GM21717 (cell line): Measurements from ENCODE around the gene CNTNAP2.
"Not testable (repeated sequence)": the region's sequence is repeated elsewhere in the genome, so short reads cannot be mapped to it uniquely, and the experiment has no call there.

ENCODE experiments used
- ATAC-seq: cut with Tn5 transposase; IDR thresholded peaks from one replicate; pipeline ENCODE4 v1.9.1; 2021; ENCODE audit warnings: mild to moderate bottlenecking, moderate library complexity; ENCODE audit not compliant: unreplicated experiment

CNTNAP2 gene

GRCh38 chr7:148434887-148435286 is 2318.3 kb downstream of the CNTNAP2 start:
- ATAC-seq: no peak

GRCh38 chr7:148435715-148436114 is 2319.1 kb downstream of the CNTNAP2 start:
- no peak for ATAC-seq

- no peak for ATAC-seq
Measured at GRCh38 chr7:148436135-148436534, 2319.5 kb downstream of the CNTNAP2 start.

GRCh38 chr7:148436571-148436970 is 2320.0 kb downstream of the CNTNAP2 start:
- no peak for ATAC-seq

- no peak for ATAC-seq
Measured at GRCh38 chr7:148437043-148437442, 2320.4 kb downstream of the CNTNAP2 start.

- no peak for ATAC-seq
Measured at GRCh38 chr7:148442141-148442655, 2325.6 kb downstream of the CNTNAP2 start.

- no peak for ATAC-seq
Measured at GRCh38 chr7:148442933-148443332, 2326.3 kb downstream of the CNTNAP2 start.

- ATAC-seq: no peak
Measured at GRCh38 chr7:148445260-148446044, 2328.9 kb downstream of the CNTNAP2 start.

- peak; percentile 91 for ATAC-seq
Measured at GRCh38 chr7:148447221-148447849, 2330.7 kb downstream of the CNTNAP2 start.

- ATAC-seq: not testable (repeated sequence)
Measured at GRCh38 chr7:148451526-148451925, 2334.9 kb downstream of the CNTNAP2 start.

- no peak for ATAC-seq
Measured at GRCh38 chr7:148456351-148456750, 2339.8 kb downstream of the CNTNAP2 start.

GRCh38 chr7:148457310-148457921 is 2340.8 kb downstream of the CNTNAP2 start:
- ATAC-seq: no peak

- ATAC-seq: no peak
Measured at GRCh38 chr7:148458263-148458662, 2341.7 kb downstream of the CNTNAP2 start.

- no peak for ATAC-seq
Measured at GRCh38 chr7:148461392-148462179, 2345.0 kb downstream of the CNTNAP2 start.

GRCh38 chr7:148462774-148463173 is 2346.2 kb downstream of the CNTNAP2 start:
- ATAC-seq: not testable (repeated sequence)

- no peak for ATAC-seq
Measured at GRCh38 chr7:148463210-148463609, 2346.6 kb downstream of the CNTNAP2 start.

GRCh38 chr7:148464947-148465346 is 2348.3 kb downstream of the CNTNAP2 start:
- no peak for ATAC-seq

- not testable (repeated sequence) for ATAC-seq
Measured at GRCh38 chr7:148465441-148465840, 2348.8 kb downstream of the CNTNAP2 start.

GRCh38 chr7:148466120-148466519 is 2349.5 kb downstream of the CNTNAP2 start:
- no peak for ATAC-seq

- ATAC-seq: no peak
Measured at GRCh38 chr7:148468700-148469098, 2352.1 kb downstream of the CNTNAP2 start.
